HepG2 (cell line): Measurements from ENCODE around the gene VAC14.

Source experiments
- AGO1 ChIP-seq: fragments of 200-400 bp; formaldehyde crosslinking; IDR thresholded peaks from 2 replicates; pipeline ENCODE4 v1.6.1; 2017; ENCODE audit warnings: mild to moderate bottlenecking, low read depth, low read length, moderate library complexity; ENCODE audit not compliant: poor library complexity, severe bottlenecking
- DRAP1 ChIP-seq: IDR thresholded peaks from 2 replicates; pipeline ENCODE4 v1.6.1; 2016; ENCODE audit warnings: missing genetic modification reagents, missing compliant biosample characterization
- KLF11 ChIP-seq: IDR thresholded peaks from 2 replicates; pipeline ENCODE4 v1.6.1; 2016; ENCODE audit warnings: missing compliant biosample characterization
- MNT ChIP-seq: fragments of 450-650 bp; IDR thresholded peaks from 2 replicates; pipeline ENCODE4 v1.6.1; 2016
- NCOA2 ChIP-seq: sonication (generic); formaldehyde crosslinking; IDR thresholded peaks from 2 replicates; pipeline ENCODE4 v1.8.0; 2022; ENCODE audit warnings: inconsistent platforms
- POLR2A ChIP-seq, 2 experiments: IDR thresholded peaks; 2 replicates each; pipeline ENCODE4 v1.6.1; 2011; ENCODE audit warnings: low read depth in 2 of 2, low read length in 2 of 2, mild to moderate bottlenecking in 1 of 2, moderate library complexity in 1 of 2; ENCODE audit not compliant: insufficient read depth in 1 of 2
- PRDM10 ChIP-seq: sonication (generic); formaldehyde crosslinking; IDR thresholded peaks from 2 replicates; pipeline ENCODE4 v1.4.0; 2020; ENCODE audit warnings: low read depth, missing genetic modification reagents
- SOX13 ChIP-seq, 3 experiments: fragments of 450-650 bp in 1 of 3; sonication (generic) in 1 of 3; formaldehyde crosslinking in 1 of 3; IDR thresholded peaks in 2 of 3; conservative IDR thresholded peaks in 1 of 3; 2 replicates each; pipeline versions ENCODE4 v1.5.0 to v1.6.1; 2016 to 2020; ENCODE audit warnings: antibody characterized with exemption in 1 of 3, mild to moderate bottlenecking in 1 of 3, missing compliant biosample characterization in 1 of 3, missing genetic modification reagents in 1 of 3, moderate library complexity in 1 of 3
- TCF7L2 ChIP-seq: IDR thresholded peaks from 2 replicates; pipeline ENCODE4 v1.6.1; 2011; ENCODE audit warnings: mild to moderate bottlenecking, low read depth, low read length, moderate library complexity
- TIGD3 ChIP-seq: sonication (generic); formaldehyde crosslinking; IDR thresholded peaks from 2 replicates; pipeline ENCODE4 v1.5.1; 2020; ENCODE audit warnings: mild to moderate bottlenecking, missing genetic modification reagents, borderline replicate concordance
- USF2 ChIP-seq, 2 experiments: sonication (generic) in 1 of 2; formaldehyde crosslinking in 1 of 2; IDR thresholded peaks; 2 replicates each; pipeline versions ENCODE4 v1.5.1 to v1.6.1; 2011 to 2020; ENCODE audit warnings: borderline replicate concordance in 1 of 2, low read depth in 1 of 2, low read length in 1 of 2, mild to moderate bottlenecking in 1 of 2, missing genetic modification reagents in 1 of 2, moderate library complexity in 1 of 2
- ZNF207 ChIP-seq: fragments of 450-650 bp; IDR thresholded peaks from 2 replicates; pipeline ENCODE4 v1.6.1; 2016; ENCODE audit warnings: antibody characterized with exemption, borderline replicate concordance
- ZSCAN12 ChIP-seq: sonication (generic); formaldehyde crosslinking; IDR thresholded peaks from 2 replicates; pipeline ENCODE4 v1.9.0; 2021; ENCODE audit warnings: mild to moderate bottlenecking, missing genetic modification reagents

- TF ChIP-seq TCF7L2 (no peak), NCOA2 (CRISPR knock-in tag) (no peak), PRDM10 (CRISPR knock-in tag) (no peak), KLF11 (CRISPR knock-in tag) (no peak), USF2 (IDR thresholded peaks at IDR 0.05; ENCODE audit: low read depth, low read length) (no peak), USF2 (CRISPR knock-in tag; IDR thresholded peaks at IDR 0.05; ENCODE audit: borderline replicate concordance) (no peak), ZSCAN12 (CRISPR knock-in tag) (no peak), SOX13 (IDR thresholded peaks at IDR 0.05) (no peak), SOX13 (CRISPR knock-in tag; conservative IDR thresholded peaks at IDR 0.05 in 1 of 2, IDR thresholded peaks at IDR 0.05 in 1 of 2) (no peak), MNT (no peak), ZNF207 (no peak), AGO1 (no peak), TIGD3 (CRISPR knock-in tag) (no peak), POLR2A (IDR thresholded peaks at IDR 0.05; ENCODE audit: insufficient read depth in 1 of 2, low read depth in 2 of 2, low read length in 2 of 2) (no peak), DRAP1 (CRISPR knock-in tag) (no peak)
These were observed 48.5 kb downstream of the VAC14 start for GRCh38 chr16:70752426-70752825.
